ENCODE measurements around the gene METAP1.
"Not testable (repeated sequence)": the region's sequence is repeated elsewhere in the genome, so short reads cannot be mapped to it uniquely, and the experiment has no call there.

The METAP1 gene

GRCh38 chr4:98997166-98997565 is 1.6 kb downstream of the METAP1 start:
- no peak for DNase-seq (ENCODE audit: low spot score)

- DNase-seq (ENCODE audit: low spot score) = no peak
Observed at GRCh38 chr4:98998551-98998950, 3.0 kb downstream of the METAP1 start.

- DNase-seq (ENCODE audit: low spot score) = no peak
Observed at GRCh38 chr4:99002279-99002678, 6.8 kb downstream of the METAP1 start.

- DNase-seq (ENCODE audit: low spot score) = no peak
Observed at GRCh38 chr4:99008051-99008450, 12.5 kb downstream of the METAP1 start.

- no peak for DNase-seq (ENCODE audit: low spot score)
Observed at GRCh38 chr4:99011910-99012309, 16.4 kb downstream of the METAP1 start.

GRCh38 chr4:99013402-99013843 is 17.9 kb downstream of the METAP1 start:
- DNase-seq (ENCODE audit: low spot score) = no peak

- no peak for DNase-seq (ENCODE audit: low spot score)
Observed at GRCh38 chr4:99013884-99014523, 18.5 kb downstream of the METAP1 start.

GRCh38 chr4:99021386-99021785 is 25.9 kb downstream of the METAP1 start:
- DNase-seq (ENCODE audit: low spot score) = no peak

GRCh38 chr4:99022566-99022965 is 27.0 kb downstream of the METAP1 start:
- no peak for DNase-seq (ENCODE audit: low spot score)

GRCh38 chr4:99023800-99024251 is 28.3 kb downstream of the METAP1 start:
- not testable (repeated sequence) for DNase-seq (ENCODE audit: low spot score)

- no peak for DNase-seq (ENCODE audit: low spot score)
Observed at GRCh38 chr4:99024481-99025275, 29.2 kb downstream of the METAP1 start.

GRCh38 chr4:99025506-99025905 is 30.0 kb downstream of the METAP1 start:
- DNase-seq (ENCODE audit: low spot score) = no peak

- no peak for DNase-seq (ENCODE audit: low spot score)
Observed at GRCh38 chr4:99027304-99027703, 31.8 kb downstream of the METAP1 start.

- peak; percentile 14 for DNase-seq (ENCODE audit: low spot score)
Observed at GRCh38 chr4:99028187-99028586, 32.7 kb downstream of the METAP1 start.

GRCh38 chr4:99029018-99029735 is 33.7 kb downstream of the METAP1 start:
- DNase-seq (ENCODE audit: low spot score) = no peak

- no peak for DNase-seq (ENCODE audit: low spot score)
Observed at GRCh38 chr4:99029852-99030251, 34.3 kb downstream of the METAP1 start.

- peak; percentile 10 for DNase-seq (ENCODE audit: low spot score)
Observed at GRCh38 chr4:99033956-99034355, 38.4 kb downstream of the METAP1 start.

GRCh38 chr4:99038213-99038612 is 42.7 kb downstream of the METAP1 start:
- no peak for DNase-seq (ENCODE audit: low spot score)

- DNase-seq (ENCODE audit: low spot score) = no peak
Observed at GRCh38 chr4:99043346-99043745, 47.8 kb downstream of the METAP1 start.

- DNase-seq (ENCODE audit: low spot score) = no peak
Observed at GRCh38 chr4:99047710-99048109, 52.2 kb downstream of the METAP1 start.

GRCh38 chr4:99052902-99053301 is 57.4 kb downstream of the METAP1 start:
- DNase-seq (ENCODE audit: low spot score) = no peak

- DNase-seq (ENCODE audit: low spot score) = no peak
Observed at GRCh38 chr4:99054428-99054994, 59.0 kb downstream of the METAP1 start.
